ENCODE measurements around the gene RGL3. TPM values are rescaled to one million over a fixed set of nuclear protein-coding genes. Genes with fewer than 3 reads are reported as not detected.
"Not testable (repeated sequence)": the region's sequence is repeated elsewhere in the genome, so short reads cannot be mapped to it uniquely, and the experiment has no call there.

RGL3 gene
- total RNA-seq (2022): not detected in 2 replicates
- Bru-seq, nascent RNA: not detected
- BruChase-seq, experiment 1, labeled RNA remaining after a 6-hour chase: not detected
- not detected for BruChase-seq, experiment 2, labeled RNA remaining after a 2-hour chase
- long read RNA-seq: 0 reads

DNA sequence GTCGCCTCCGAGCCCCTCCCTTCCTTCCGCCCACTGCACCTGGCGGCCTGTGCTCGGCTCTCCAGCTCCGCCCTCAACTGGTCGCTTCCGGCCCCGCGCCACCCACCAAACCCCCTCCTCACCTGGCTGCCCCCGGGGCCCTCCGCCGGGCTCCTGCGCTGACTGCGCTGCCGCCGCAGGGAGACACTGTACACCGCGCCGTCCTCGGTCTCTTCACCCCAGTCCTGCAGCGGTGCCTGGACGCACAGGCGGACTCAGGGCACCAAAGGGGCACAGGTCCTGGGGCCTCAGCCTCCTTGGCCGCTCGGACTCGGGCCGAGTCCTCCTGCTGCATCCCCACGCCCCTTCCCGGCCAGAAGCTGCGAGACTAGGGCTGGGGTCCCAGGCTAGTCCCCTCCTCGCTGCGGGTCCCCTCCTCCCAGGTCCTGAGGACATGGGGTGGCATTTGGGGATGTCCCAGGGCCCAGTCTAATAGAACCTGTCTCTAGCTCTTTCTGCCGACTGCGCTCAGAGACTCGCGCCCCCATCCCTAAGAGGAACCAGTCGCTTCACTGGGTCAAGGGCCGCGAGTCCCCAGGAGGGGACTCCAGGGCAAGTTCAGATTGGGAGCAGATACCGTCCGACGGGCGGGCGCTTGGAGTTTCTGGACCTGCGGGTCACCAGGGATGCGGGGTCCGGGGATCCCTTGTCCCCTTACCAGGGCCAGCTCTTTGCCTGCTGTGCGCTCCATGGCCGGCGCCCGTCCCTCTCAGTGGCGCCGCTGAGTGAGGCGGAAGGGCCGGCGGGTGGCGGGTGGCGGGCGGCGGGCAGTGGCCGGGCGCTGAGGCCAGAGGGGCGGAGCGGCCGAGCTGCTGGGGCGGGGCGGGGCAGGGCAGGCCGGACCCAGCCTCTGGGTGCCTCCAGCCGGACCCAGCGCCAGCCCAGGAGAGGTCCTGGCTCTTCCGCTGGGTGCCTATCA is at the start of gene RGL3:
Gene RGL3 (minus strand): TSS at position 766 of the 958 bp plus-strand sequence. CDS start 36 bp downstream, at position 730.
- intact Hi-C loops (cut with micrococcal nuclease): no loop called here
- POLR2A ChIA-PET: no interaction called here
- no TSS peak for BruUV-seq (replicated peaks)

DNA sequence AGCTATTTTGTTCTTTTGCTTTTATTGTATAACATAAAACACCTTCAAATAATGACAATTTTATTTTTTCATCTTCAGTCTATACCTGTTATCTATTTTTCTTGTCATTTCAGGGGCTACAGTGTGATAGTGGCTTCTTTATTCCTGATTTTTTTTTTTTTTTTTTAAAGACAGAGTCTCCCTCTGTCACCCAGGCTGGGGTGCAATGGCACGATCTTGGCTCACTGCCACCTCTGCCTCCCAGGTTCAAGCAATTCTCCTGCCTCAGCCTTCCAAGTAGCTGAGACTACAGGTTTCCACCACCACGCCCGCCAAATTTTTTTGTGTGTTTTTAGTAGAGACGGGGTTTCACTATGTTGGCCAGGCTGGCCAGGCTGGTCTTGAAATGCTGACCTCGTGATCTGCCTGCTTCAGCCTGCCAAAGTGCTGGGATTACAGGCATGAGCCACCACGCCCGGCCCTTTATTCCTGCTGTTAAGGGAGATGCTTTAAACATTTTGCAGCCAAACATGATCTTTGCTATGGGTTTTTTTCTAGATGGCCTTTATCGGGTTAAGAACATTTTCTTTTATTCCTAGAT is 49.2 kb upstream of the RGL3 start:
- H3K4me3 Mint-ChIP-seq (ENCODE audit: unreplicated experiment); H3K9me3 Mint-ChIP-seq (ENCODE audit: unreplicated experiment); H3K4me1 Mint-ChIP-seq (ENCODE audit: insufficient read depth, unreplicated experiment); H3K27ac Mint-ChIP-seq (ENCODE audit: low read depth, unreplicated experiment); DNase-seq (ENCODE audit: unreplicated experiment); intact Hi-C loops (cut with micrococcal nuclease); BruUV-seq (replicated peaks); H3K36me3 Mint-ChIP-seq (ENCODE audit: insufficient read depth, unreplicated experiment): not testable (repeated sequence)
- ChIA-PET CTCF (interaction anchor here (0.6 to 1.4 kb wide), 7 partner anchors 14 to 137 kb away, joined by 3 to 5 read pairs (median 4); no protein-coding TSS in a partner anchor), POLR2A (interaction anchor here (0.5 kb wide), 1 partner anchor 1809 kb away, joined by 3 read pairs; no protein-coding TSS in a partner anchor)
- peaks cover 12% of the 10 kb centered on the region for H3K27me3 Mint-ChIP-seq (ENCODE audit: insufficient read depth, unreplicated experiment)

More for the DNA sequence above, at the start of gene RGL3:
- Mint-ChIP-seq H3K4me3 (ENCODE audit: unreplicated experiment) (no peak within 1 kb of the TSS), H3K27ac (ENCODE audit: low read depth, unreplicated experiment) (no peak within 1 kb of the TSS), H3K9me3 (ENCODE audit: unreplicated experiment) (no peaks in the 10 kb centered on the region), H3K4me1 (ENCODE audit: insufficient read depth, unreplicated experiment) (no peaks in the 10 kb centered on the region), H3K27me3 (ENCODE audit: insufficient read depth, unreplicated experiment) (peaks cover 10% of the 10 kb centered on the region), H3K36me3 (ENCODE audit: insufficient read depth, unreplicated experiment) (no peaks in the 10 kb centered on the region)
- CTCF ChIA-PET: interaction anchor here (0.6 to 1.1 kb wide), 3 partner anchors 12 to 1519 kb away, joined by 3 to 4 read pairs (median 3); partner anchors contain the start of gene TSPAN16
- TF ChIP-seq CTCF (IDR thresholded peaks at IDR 0.05; ENCODE audit: unreplicated experiment): no peak
- no peak for DNase-seq (ENCODE audit: unreplicated experiment)

- intact Hi-C loops (cut with micrococcal nuclease): no loop called here
- TF ChIP-seq CTCF (IDR thresholded peaks at IDR 0.05; ENCODE audit: unreplicated experiment): no peak
- ChIA-PET CTCF (no interaction called here), POLR2A (no interaction called here)
- H3K27me3 Mint-ChIP-seq (ENCODE audit: insufficient read depth, unreplicated experiment): peaks cover 4% of the 10 kb centered on the region
- no peaks in the 10 kb centered on the region for H3K9me3 Mint-ChIP-seq (ENCODE audit: unreplicated experiment)
- DNase-seq (ENCODE audit: unreplicated experiment): no peak
- no peaks in the 10 kb centered on the region for H3K4me1 Mint-ChIP-seq (ENCODE audit: insufficient read depth, unreplicated experiment)
- H3K4me3 Mint-ChIP-seq (ENCODE audit: unreplicated experiment): no peak overlapping the region
- H3K27ac Mint-ChIP-seq (ENCODE audit: low read depth, unreplicated experiment): no peak overlapping the region
- H3K36me3 Mint-ChIP-seq (ENCODE audit: insufficient read depth, unreplicated experiment): no peaks in the 10 kb centered on the region
- BruUV-seq (replicated peaks): no TSS peak
Observed at GRCh38 chr19:11465600-11465999, 46.5 kb upstream of the RGL3 start.

DNA sequence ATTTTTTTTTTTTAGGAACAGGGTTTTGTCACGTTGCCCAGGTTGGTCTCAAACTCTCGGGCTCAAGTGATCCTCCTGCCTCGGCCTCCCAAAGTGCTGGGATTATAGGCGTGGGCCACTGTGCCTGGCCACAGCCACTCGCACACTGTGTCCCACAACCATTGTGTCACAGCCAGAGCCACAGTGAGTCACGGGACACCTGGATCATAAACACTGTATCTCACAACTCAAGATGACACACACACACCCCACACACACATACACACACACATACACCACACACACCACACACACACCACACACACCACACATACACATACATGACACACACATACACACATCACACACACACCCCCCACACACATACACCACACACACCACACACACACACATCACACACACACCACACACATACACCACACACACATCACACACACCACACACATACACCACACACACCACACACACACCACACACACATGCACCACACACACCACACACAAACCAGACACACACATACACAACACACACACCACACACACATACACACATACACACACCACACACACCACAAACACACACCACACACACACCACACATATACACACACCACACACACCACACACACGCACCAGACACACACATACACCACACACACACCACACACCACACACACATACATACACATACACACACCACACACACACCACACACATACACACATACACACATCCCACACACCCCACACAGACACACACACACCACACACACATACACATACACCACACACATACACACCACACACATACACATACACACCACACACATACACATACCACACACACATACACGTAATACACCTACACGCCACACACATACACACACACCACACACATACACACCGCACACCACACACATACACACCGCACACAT is 45.5 kb upstream of the RGL3 start:
- H3K27me3 Mint-ChIP-seq (ENCODE audit: insufficient read depth, unreplicated experiment): peaks cover 14% of the 10 kb centered on the region
- no peaks in the 10 kb centered on the region for H3K36me3 Mint-ChIP-seq (ENCODE audit: insufficient read depth, unreplicated experiment)
- no peak for TF ChIP-seq CTCF (IDR thresholded peaks at IDR 0.05; ENCODE audit: unreplicated experiment)
- H3K9me3 Mint-ChIP-seq (ENCODE audit: unreplicated experiment): no peaks in the 10 kb centered on the region
- no peaks in the 10 kb centered on the region for H3K4me1 Mint-ChIP-seq (ENCODE audit: insufficient read depth, unreplicated experiment)
- no TSS peak for BruUV-seq (replicated peaks)
- no peak overlapping the region for H3K27ac Mint-ChIP-seq (ENCODE audit: low read depth, unreplicated experiment)
- CTCF ChIA-PET: no interaction called here
- H3K4me3 Mint-ChIP-seq (ENCODE audit: unreplicated experiment): no peak overlapping the region
- POLR2A ChIA-PET: no interaction called here
- DNase-seq (ENCODE audit: unreplicated experiment): no peak
- intact Hi-C loops (cut with micrococcal nuclease): no loop called here

All from MCF 10A (cell line).